ENCODE data around the gene PDE4B. TPM values are rescaled to one million over a fixed set of nuclear protein-coding genes. Genes with fewer than 3 reads are reported as not detected.

The PDE4B gene
- polyA plus RNA-seq, 1 donor (not counting 4 experiments of a cell fraction or from before 2014, with no cell fraction given): 0.29 TPM

- no peak overlapping the region for H2AFZ ChIP-seq (ENCODE audit: control insufficient read depth, low read length)
- H4K20me1 ChIP-seq (ENCODE audit: control insufficient read depth, extremely low read depth, insufficient read depth, low read length): no peaks in the 10 kb centered on the region
- no peak overlapping the region for H3K4me3 ChIP-seq (ENCODE audit: control insufficient read depth in 2 of 3, extremely low read depth in 1 of 3, insufficient read depth in 2 of 3, low read depth in 1 of 3, low read length in 3 of 3)
- H3K4me1 ChIP-seq (ENCODE audit: control insufficient read depth, extremely low read depth, insufficient read depth, low read length): no peaks in the 10 kb centered on the region
- H3K36me3 ChIP-seq (ENCODE audit: control insufficient read depth in 2 of 2, extremely low read depth in 1 of 2, insufficient read depth in 2 of 2, low read length in 2 of 2): no peaks in the 10 kb centered on the region
- no peak overlapping the region for H3K9ac ChIP-seq (ENCODE audit: control insufficient read depth, extremely low read depth, insufficient read depth, low read length)
- DNase-seq (ENCODE audit: low read depth, low spot score) (no peak), FAIRE-seq (no peak)
- H3K27me3 ChIP-seq (ENCODE audit: control insufficient read depth, extremely low read depth, insufficient read depth, low read length): no peaks in the 10 kb centered on the region
- no peak overlapping the region for H3K4me2 ChIP-seq (ENCODE audit: control insufficient read depth, extremely low read depth, insufficient read depth, low read depth, low read length)
- H3K9me1 ChIP-seq (ENCODE audit: control insufficient read depth, extremely low read depth, insufficient read depth, low read length): no peaks in the 10 kb centered on the region
- TF ChIP-seq CTCF (optimal IDR thresholded peaks at IDR 0.05 in 1 of 3, IDR thresholded peaks at IDR 0.05 in 1 of 3, conservative IDR thresholded peaks at IDR 0.05 in 1 of 3; ENCODE audit: extremely low read depth in 1 of 3, insufficient read depth in 2 of 3, low read length in 3 of 3) (no peak), EZH2 (IDR thresholded peaks at IDR 0.05; ENCODE audit: low read length) (no peak)
- dilution Hi-C loops (cut with MboI; ENCODE audit: extremely low pct_ligation_motif_present, low sequenced_read_pairs): loop anchor here (25.0 kb wide), 1 partner anchor 258 kb away; no protein-coding TSS in a partner anchor
- H3K9me3 ChIP-seq (ENCODE audit: control insufficient read depth, low read depth, low read length): no peaks in the 10 kb centered on the region
- H3K27ac ChIP-seq (ENCODE audit: control insufficient read depth, insufficient read depth, low read length): no peak overlapping the region
- H3K79me2 ChIP-seq (ENCODE audit: control insufficient read depth, insufficient read depth, low read length): no peaks in the 10 kb centered on the region
Measured at GRCh38 chr1:65979136-65980044, 186.7 kb downstream of the PDE4B start.

- Histone ChIP-seq H3K36me3 (ENCODE audit: control insufficient read depth in 2 of 2, extremely low read depth in 1 of 2, insufficient read depth in 2 of 2, low read length in 2 of 2) (no peaks in the 10 kb centered on the region), H3K4me1 (ENCODE audit: control insufficient read depth, extremely low read depth, insufficient read depth, low read length) (no peaks in the 10 kb centered on the region), H3K9me1 (ENCODE audit: control insufficient read depth, extremely low read depth, insufficient read depth, low read length) (no peaks in the 10 kb centered on the region), H3K79me2 (ENCODE audit: control insufficient read depth, insufficient read depth, low read length) (no peaks in the 10 kb centered on the region), H3K27ac (ENCODE audit: control insufficient read depth, insufficient read depth, low read length) (no peak overlapping the region), H3K4me3 (ENCODE audit: control insufficient read depth in 2 of 3, extremely low read depth in 1 of 3, insufficient read depth in 2 of 3, low read depth in 1 of 3, low read length in 3 of 3) (no peak overlapping the region), H2AFZ (ENCODE audit: control insufficient read depth, low read length) (no peak overlapping the region), H3K9me3 (ENCODE audit: control insufficient read depth, low read depth, low read length) (no peaks in the 10 kb centered on the region), H3K4me2 (ENCODE audit: control insufficient read depth, extremely low read depth, insufficient read depth, low read depth, low read length) (no peak overlapping the region), H3K27me3 (ENCODE audit: control insufficient read depth, extremely low read depth, insufficient read depth, low read length) (no peaks in the 10 kb centered on the region), H4K20me1 (ENCODE audit: control insufficient read depth, extremely low read depth, insufficient read depth, low read length) (no peaks in the 10 kb centered on the region), H3K9ac (ENCODE audit: control insufficient read depth, extremely low read depth, insufficient read depth, low read length) (no peak overlapping the region)
- FAIRE-seq (no peak), DNase-seq (ENCODE audit: low read depth, low spot score) (no peak)
- dilution Hi-C loops (cut with MboI; ENCODE audit: extremely low pct_ligation_motif_present, low sequenced_read_pairs): loop anchor here (25.0 kb wide), 1 partner anchor 257 kb away; no protein-coding TSS in a partner anchor
- TF ChIP-seq CTCF (optimal IDR thresholded peaks at IDR 0.05 in 1 of 3, IDR thresholded peaks at IDR 0.05 in 1 of 3, conservative IDR thresholded peaks at IDR 0.05 in 1 of 3; ENCODE audit: extremely low read depth in 1 of 3, insufficient read depth in 2 of 3, low read length in 3 of 3) (no peak), EZH2 (IDR thresholded peaks at IDR 0.05; ENCODE audit: low read length) (no peak)
Measured at GRCh38 chr1:65980237-65980636, 187.5 kb downstream of the PDE4B start.

Measured in keratinocyte (primary cell).